Body of pancreas (tissue), 4 donors: ENCODE results near the gene GLDN. TPM values are rescaled to one million over a fixed set of nuclear protein-coding genes. Genes with fewer than 3 reads are reported as not detected.

Source experiments
- ATAC-seq: fragments of 150-250 bp; one replicate; pipeline ENCODE4 v1.9.1; 2016
- DNase-seq, 4 donors: peaks; one replicate each; pipeline ENCODE4 v3.0.0-alpha.2; 2019
- H3K27ac ChIP-seq, 4 donors: fragments of 200-600 bp; sonication (generic); 1 replicate in 3 of 4; 2 replicates in 1 of 4; pipeline versions ENCODE4 v1.5.1 to v1.6.1; 2016 to 2019; ENCODE audit warnings: mild to moderate bottlenecking in 1 of 4, mixed read lengths in 1 of 4, moderate library complexity in 1 of 4
- H3K27me3 ChIP-seq, 2 donors: fragments of 200-600 bp; sonication (generic); one replicate each; pipeline ENCODE4 v1.6.0; 2016; ENCODE audit warnings: mild to moderate bottlenecking in 1 of 2
- H3K36me3 ChIP-seq, 2 donors: fragments of 200-600 bp; sonication (generic); replicated peaks in 1 of 2; 2 replicates each; pipeline ENCODE4 v1.5.1; 2016; ENCODE audit warnings: low read depth in 2 of 2; ENCODE audit not compliant: insufficient read depth in 1 of 2
- H3K4me1 ChIP-seq: fragments of 200-600 bp; sonication (generic); one replicate; pipeline ENCODE4 v1.6.0; 2016
- H3K4me3 ChIP-seq, 2 donors: fragments of 200-600 bp; sonication (generic); 1 replicate in 1 of 2; 2 replicates in 1 of 2; pipeline ENCODE4 v1.5.1; 2016 to 2019
- H3K9me3 ChIP-seq, 3 donors: fragments of 200-600 bp; sonication (generic); 1 replicate in 2 of 3; 2 replicates in 1 of 3; pipeline ENCODE4 v1.5.1; 2016
- POLR2A ChIP-seq, 3 donors: fragments of 450-650 bp; IDR thresholded peaks; one replicate each; pipeline ENCODE4 v1.6.1; 2016; ENCODE audit warnings: antibody characterized with exemption in 3 of 3, mild to moderate bottlenecking in 2 of 3
- WGBS, 2 donors: methylation state at CpG; one replicate each; pipeline ENCODE4 v1.1.5; 2017; 5-methylcytosine and 5-hydroxymethylcytosine counted together
- intact Hi-C: fragments of 100-400 bp; cut with DNase I; formaldehyde crosslinking; loops from one replicate; pipeline ENCODE4 v1.15.1; 2023
- total RNA-seq, 2 donors: library from RNA; depleted of rRNA; stranded (reverse); fragments of >200 nt; gene quantifications; one replicate each; pipeline ENCODE4 v1.1.0, GENCODE V29; 2016
- TF ChIP-seq, protein P1 (sequence below), 7 experiments: fragments of 450-650 bp in 4 of 7; fragments of 200-600 bp in 3 of 7; sonication (generic) in 3 of 7; IDR thresholded peaks; one replicate each; pipeline ENCODE4 v1.5.1; 2016 to 2019; ENCODE audit warnings: antibody characterized with exemption in 7 of 7

The GLDN gene
- total RNA-seq, 2 donors from 2014 or later = 2.6 to 5.6 TPM

DNA sequence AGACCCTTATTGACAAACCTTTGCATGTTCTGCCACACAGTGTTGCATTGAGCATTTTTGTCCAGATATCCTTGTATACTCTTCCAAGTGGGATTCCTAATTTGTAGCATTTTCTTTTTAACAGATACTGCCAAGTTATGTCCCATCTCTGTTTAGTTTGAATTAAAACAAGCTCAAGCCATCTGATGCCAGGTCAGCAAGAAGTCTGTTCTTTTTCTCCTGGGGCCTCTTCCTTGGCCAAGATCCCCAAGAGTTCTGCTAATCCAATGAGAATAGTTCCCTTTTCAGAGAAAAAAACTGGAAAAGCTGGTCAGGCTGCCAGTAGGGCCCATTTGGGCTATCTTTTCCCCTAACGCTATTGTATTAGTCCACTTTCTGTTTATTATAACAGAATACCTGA, 29.8 kb downstream of the GLDN start:
- no peak overlapping the region for H3K27ac ChIP-seq
- ATAC-seq = no peak
- intact Hi-C loops = no loop called here
- TF ChIP-seq, protein P1, sequence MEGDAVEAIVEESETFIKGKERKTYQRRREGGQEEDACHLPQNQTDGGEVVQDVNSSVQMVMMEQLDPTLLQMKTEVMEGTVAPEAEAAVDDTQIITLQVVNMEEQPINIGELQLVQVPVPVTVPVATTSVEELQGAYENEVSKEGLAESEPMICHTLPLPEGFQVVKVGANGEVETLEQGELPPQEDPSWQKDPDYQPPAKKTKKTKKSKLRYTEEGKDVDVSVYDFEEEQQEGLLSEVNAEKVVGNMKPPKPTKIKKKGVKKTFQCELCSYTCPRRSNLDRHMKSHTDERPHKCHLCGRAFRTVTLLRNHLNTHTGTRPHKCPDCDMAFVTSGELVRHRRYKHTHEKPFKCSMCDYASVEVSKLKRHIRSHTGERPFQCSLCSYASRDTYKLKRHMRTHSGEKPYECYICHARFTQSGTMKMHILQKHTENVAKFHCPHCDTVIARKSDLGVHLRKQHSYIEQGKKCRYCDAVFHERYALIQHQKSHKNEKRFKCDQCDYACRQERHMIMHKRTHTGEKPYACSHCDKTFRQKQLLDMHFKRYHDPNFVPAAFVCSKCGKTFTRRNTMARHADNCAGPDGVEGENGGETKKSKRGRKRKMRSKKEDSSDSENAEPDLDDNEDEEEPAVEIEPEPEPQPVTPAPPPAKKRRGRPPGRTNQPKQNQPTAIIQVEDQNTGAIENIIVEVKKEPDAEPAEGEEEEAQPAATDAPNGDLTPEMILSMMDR (IDR thresholded peaks at IDR 0.05) = no peak
- TF ChIP-seq POLR2A (IDR thresholded peaks at IDR 0.05) = no peak
- H3K27me3 ChIP-seq = no peaks in the 10 kb centered on the region
- no peaks in the 10 kb centered on the region for H3K4me1 ChIP-seq
- no peak for DNase-seq
- no peak overlapping the region for H3K4me3 ChIP-seq
- WGBS, 2 donors = 68 to 80% methylated on average over 1 of the region's 1 CpG
- H3K36me3 ChIP-seq = no peaks in the 10 kb centered on the region
- H3K9me3 ChIP-seq = no peaks in the 10 kb centered on the region

DNA sequence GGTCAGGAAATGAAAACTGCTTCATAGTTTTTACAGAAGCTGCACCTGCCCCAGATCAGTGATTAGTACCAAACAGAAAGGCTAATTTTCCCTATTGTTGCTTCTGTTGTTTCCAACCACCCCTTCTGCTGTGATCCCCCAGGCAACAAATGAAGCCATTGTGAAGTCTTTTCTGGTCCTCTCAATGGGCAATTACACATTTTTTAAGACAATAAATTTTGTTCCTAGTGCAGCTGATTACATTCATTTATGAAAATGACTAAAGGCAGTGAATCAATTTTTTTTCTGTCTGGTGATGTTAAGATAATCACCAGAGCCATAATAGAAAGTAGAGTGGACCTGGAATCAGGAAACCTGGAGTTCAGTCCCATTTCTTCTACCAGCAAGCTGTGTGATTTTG, 32.7 kb downstream of the GLDN start:
- TF ChIP-seq, protein P1 (IDR thresholded peaks at IDR 0.05) = no peak
- no peak for TF ChIP-seq POLR2A (IDR thresholded peaks at IDR 0.05)
- Histone ChIP-seq H3K4me1 (no peaks in the 10 kb centered on the region), H3K9me3 (no peaks in the 10 kb centered on the region), H3K4me3 (no peak overlapping the region), H3K27ac (no peak overlapping the region), H3K27me3 (no peaks in the 10 kb centered on the region), H3K36me3 (no peaks in the 10 kb centered on the region)
- intact Hi-C loops = no loop called here
- ATAC-seq = no peak
- no peak for DNase-seq

DNA sequence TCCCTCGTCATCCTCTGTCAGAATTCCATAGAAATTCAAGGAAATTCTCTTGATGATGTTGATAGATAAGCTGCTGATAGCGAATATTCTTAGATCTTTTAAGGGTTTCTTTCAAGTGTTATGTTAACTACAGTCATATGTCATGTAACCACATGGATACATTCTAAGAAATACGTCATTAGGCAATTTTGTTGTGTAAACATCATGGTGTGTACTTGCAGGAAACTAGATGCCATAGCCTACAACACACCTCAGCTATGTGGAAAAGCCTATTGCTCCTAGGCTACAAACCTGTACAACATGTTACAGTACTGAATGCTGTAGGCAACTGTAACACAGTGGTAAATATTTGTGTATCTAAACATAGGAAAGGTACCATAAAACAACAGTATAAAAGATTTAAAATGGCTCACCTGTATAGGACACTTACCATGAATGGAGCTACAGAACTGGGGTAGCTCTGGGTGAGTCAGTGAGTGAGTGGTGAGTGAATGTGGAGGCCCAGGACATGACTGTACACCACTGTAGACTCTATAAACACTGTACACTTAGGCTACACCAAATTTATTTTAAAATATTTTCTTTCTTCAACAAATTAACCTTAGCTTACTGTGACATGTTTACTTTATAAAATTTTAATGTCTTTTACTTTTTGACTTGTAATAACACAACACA, 34.6 kb downstream of the GLDN start:
- 76 to 78% methylated on average over 3 of the region's 3 CpGs for WGBS, 2 donors
- intact Hi-C loops = no loop called here
- ATAC-seq (no peak), DNase-seq (no peak)
- no peak for TF ChIP-seq POLR2A (IDR thresholded peaks at IDR 0.05)
- TF ChIP-seq, protein P1 (IDR thresholded peaks at IDR 0.05) = no peak
- Histone ChIP-seq H3K4me3 (no peak overlapping the region), H3K4me1 (peaks cover 19% of the 10 kb centered on the region), H3K27me3 (no peaks in the 10 kb centered on the region), H3K9me3 (no peaks in the 10 kb centered on the region), H3K27ac (no peak overlapping the region), H3K36me3 (no peaks in the 10 kb centered on the region)

DNA sequence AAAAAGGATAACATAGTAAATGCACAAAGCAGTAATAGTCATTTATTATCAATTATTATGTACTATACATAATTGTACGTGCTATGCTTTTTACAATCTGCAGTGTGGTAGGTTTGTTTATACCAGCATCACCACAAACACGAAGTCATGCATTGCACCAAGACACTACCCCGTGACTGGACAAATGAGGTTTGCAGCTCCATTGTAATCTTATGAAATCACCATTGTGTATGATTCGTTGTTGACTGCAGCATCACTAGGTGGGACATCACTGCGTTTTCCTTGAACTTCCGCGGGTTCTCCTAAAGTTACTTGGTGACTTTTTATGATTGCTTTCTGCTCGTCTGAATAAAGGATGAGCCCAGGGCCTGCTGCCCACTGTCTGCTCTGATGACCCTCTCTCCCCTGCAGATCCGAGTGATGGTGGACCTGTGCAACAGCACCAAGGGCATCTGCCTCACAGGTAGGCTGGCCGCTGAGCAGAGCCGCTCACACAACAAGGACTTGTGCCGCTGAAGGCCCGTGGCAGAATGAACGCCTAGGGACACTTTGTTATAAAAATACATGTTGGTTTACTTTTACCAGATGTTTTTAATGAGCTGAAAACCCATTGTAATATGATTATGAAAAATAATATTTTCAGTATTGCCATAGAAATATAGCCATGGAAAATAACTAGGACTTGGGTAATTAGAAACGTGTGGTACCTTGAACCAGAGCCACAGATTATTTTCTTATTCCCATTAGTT, 35.8 kb downstream of the GLDN start:
- peaks cover 19% of the 10 kb centered on the region for H3K4me1 ChIP-seq
- WGBS, 2 donors = 87% methylated on average over 15 of the region's 15 CpGs
- DNase-seq (no peak), ATAC-seq (no peak)
- TF ChIP-seq, protein P1 (IDR thresholded peaks at IDR 0.05) = no peak
- no peak for TF ChIP-seq POLR2A (IDR thresholded peaks at IDR 0.05)
- no peak overlapping the region for H3K27ac ChIP-seq
- no peak overlapping the region for H3K4me3 ChIP-seq
- no peaks in the 10 kb centered on the region for H3K9me3 ChIP-seq
- H3K27me3 ChIP-seq = no peaks in the 10 kb centered on the region
- intact Hi-C loops = no loop called here
- H3K36me3 ChIP-seq = no peaks in the 10 kb centered on the region
